Caco-2 (cell line): ENCODE data around the gene PTOV1. TPM values are rescaled to one million over a fixed set of nuclear protein-coding genes. Genes with fewer than 3 reads are reported as not detected.

Experiments
- BruUV-seq: library from RNA; stranded (reverse); fragments of 400-500 nt; replicated peaks from 2 replicates; lab custom pipeline; 2021; lab: Mats Ljungman, UMichigan
- CTCF ChIA-PET: fragments of 300-600 bp; sonication (Branson Sonifier 250); formaldehyde crosslinking; loops from one replicate; lab custom pipeline; 2022; ENCODE audit warnings: antibody characterized with exemption; lab: Charles Lee
- POLR2A ChIA-PET: fragments of 300-600 bp; sonication (Branson Sonifier 250); formaldehyde crosslinking; loops from one replicate; lab custom pipeline; 2022; ENCODE audit warnings: antibody characterized with exemption; lab: Charles Lee
- DNase-seq, 2 experiments: peaks; one replicate each; pipeline versions ENCODE4 v3.0.0 to v3.0.0-alpha.2; 2020 to 2022
- H3K27me3 ChIP-seq: replicated peaks from 2 replicates; pipeline ENCODE4 v1.6.0; 2011; ENCODE audit warnings: low read length; ENCODE audit not compliant: control insufficient read depth, insufficient read depth
- H3K36me3 ChIP-seq: 2 replicates; pipeline ENCODE4 v1.5.1; 2011; ENCODE audit warnings: low read length; ENCODE audit not compliant: control insufficient read depth, insufficient read depth
- H3K4me1 ChIP-seq: fragments of 250-450 bp; sonication (Bioruptor Pico); 2 replicates; pipeline ENCODE4 v1.5.1; 2020; ENCODE audit warnings: mild to moderate bottlenecking
- H3K4me3 ChIP-seq: 2 replicates; pipeline ENCODE4 v1.5.1; 2011; ENCODE audit warnings: low read depth, mild to moderate bottlenecking, control low read depth, low read length
- H3K9me3 ChIP-seq: fragments of 250-450 bp; sonication (Bioruptor Pico); 2 replicates; pipeline ENCODE4 v1.5.1; 2020; ENCODE audit warnings: mild to moderate bottlenecking, moderate library complexity
- H3K27ac Mint-ChIP-seq: one replicate; pipeline ENCODE4 v1.8.0; 2022; ENCODE audit warnings: mixed read lengths; ENCODE audit not compliant: unreplicated experiment
- H3K27me3 Mint-ChIP-seq: one replicate; pipeline ENCODE4 v1.8.0; 2022; ENCODE audit warnings: mixed read lengths; ENCODE audit not compliant: insufficient read depth, unreplicated experiment
- H3K36me3 Mint-ChIP-seq: one replicate; pipeline ENCODE4 v1.8.0; 2022; ENCODE audit warnings: mild to moderate bottlenecking, mixed read lengths; ENCODE audit not compliant: insufficient read depth, unreplicated experiment
- H3K4me1 Mint-ChIP-seq: one replicate; pipeline ENCODE4 v1.8.0; 2022; ENCODE audit warnings: low read depth, mixed read lengths; ENCODE audit not compliant: unreplicated experiment
- H3K4me3 Mint-ChIP-seq: one replicate; pipeline ENCODE4 v1.8.0; 2022; ENCODE audit warnings: mild to moderate bottlenecking, moderate library complexity, mixed read lengths; ENCODE audit not compliant: unreplicated experiment
- H3K9me3 Mint-ChIP-seq: one replicate; pipeline ENCODE4 v1.8.0; 2022; ENCODE audit warnings: mixed read lengths; ENCODE audit not compliant: unreplicated experiment
- CTCF ChIP-seq, 2 experiments: fragments of 200-600 bp in 1 of 2; IDR thresholded peaks; 1 replicate in 1 of 2; 2 replicates in 1 of 2; pipeline versions ENCODE4 v1.5.1 to v1.8.0; 2011 to 2022; ENCODE audit warnings: antibody characterized with exemption in 1 of 2, control low read depth in 1 of 2, inconsistent platforms in 1 of 2, low read depth in 1 of 2, low read length in 1 of 2, mild to moderate bottlenecking in 1 of 2, moderate library complexity in 1 of 2; ENCODE audit not compliant: insufficient read depth in 1 of 2, severe bottlenecking in 1 of 2, unreplicated experiment in 1 of 2
- intact Hi-C: fragments of 100-400 bp; cut with micrococcal nuclease; formaldehyde crosslinking; loops from one replicate; pipeline ENCODE4 v1.10.0; 2022; ENCODE audit not compliant: unreplicated experiment
- total RNA-seq: library from RNA; stranded (reverse); gene quantifications from 2 replicates; pipeline ENCODE4 v1.2.3, GENCODE V29; 2022

PTOV1 gene
- total RNA-seq, 1 experiment from 2014 or later: 209 TPM

GRCh38 chr19:49846408-49846807 lies 4.6 kb upstream of the PTOV1 start:
- no TSS peak for BruUV-seq

GRCh38 chr19:49847731-49848696 lies 2.9 kb upstream of the PTOV1 start:
- peaks cover 16% of the 10 kb centered on the region for H3K9me3 Mint-ChIP-seq
- peaks cover 17% of the 10 kb centered on the region for H3K4me1 Mint-ChIP-seq
- H3K27me3 Mint-ChIP-seq: no peaks in the 10 kb centered on the region
- Histone ChIP-seq H3K36me3 (no peaks in the 10 kb centered on the region), H3K27me3 (no peaks in the 10 kb centered on the region), H3K4me3 (no peak overlapping the region), H3K4me1 (peaks cover 14% of the 10 kb centered on the region), H3K9me3 (no peaks in the 10 kb centered on the region)
- ChIA-PET POLR2A (interaction anchor here (0.6 kb wide), 1 partner anchor 81 kb away, joined by 4 read pairs; the partner anchor contains the start of gene AP2A1), CTCF (interaction anchor here (0.6 kb wide), 1 partner anchor 40 kb away, joined by 3 read pairs; no protein-coding TSS in a partner anchor)
- TF ChIP-seq CTCF (IDR thresholded peaks at IDR 0.05; ENCODE audit: insufficient read depth in 1 of 2, low read depth in 1 of 2, low read length in 1 of 2, severe bottlenecking in 1 of 2, unreplicated experiment in 1 of 2): no peak
- intact Hi-C loops: no loop called here
- no peak for DNase-seq
- H3K27ac Mint-ChIP-seq: no peak overlapping the region
- BruUV-seq: no TSS peak
- H3K36me3 Mint-ChIP-seq: peaks cover 50% of the 10 kb centered on the region
- H3K4me3 Mint-ChIP-seq: no peak overlapping the region

More at GRCh38 chr19:49846408-49846807, 4.6 kb upstream of the PTOV1 start:
- Histone ChIP-seq H3K36me3 (no peaks in the 10 kb centered on the region), H3K4me3 (no peak overlapping the region), H3K27me3 (no peaks in the 10 kb centered on the region), H3K4me1 (peaks cover 5% of the 10 kb centered on the region), H3K9me3 (no peaks in the 10 kb centered on the region)
- no peak for DNase-seq
- Mint-ChIP-seq H3K4me3 (no peak overlapping the region), H3K36me3 (peaks cover 42% of the 10 kb centered on the region), H3K27ac (no peak overlapping the region), H3K9me3 (peaks cover 16% of the 10 kb centered on the region), H3K27me3 (no peaks in the 10 kb centered on the region), H3K4me1 (peaks cover 7% of the 10 kb centered on the region)
- ChIA-PET POLR2A (no interaction called here), CTCF (no interaction called here)
- TF ChIP-seq CTCF (IDR thresholded peaks at IDR 0.05; ENCODE audit: insufficient read depth in 1 of 2, low read depth in 1 of 2, low read length in 1 of 2, severe bottlenecking in 1 of 2, unreplicated experiment in 1 of 2): no peak
- intact Hi-C loops: no loop called here

- Histone ChIP-seq H3K36me3 (no peaks in the 10 kb centered on the region), H3K27me3 (no peaks in the 10 kb centered on the region), H3K4me3 (no peak overlapping the region), H3K4me1 (peaks cover 14% of the 10 kb centered on the region), H3K9me3 (no peaks in the 10 kb centered on the region)
- no peak for TF ChIP-seq CTCF (IDR thresholded peaks at IDR 0.05; ENCODE audit: insufficient read depth in 1 of 2, low read depth in 1 of 2, low read length in 1 of 2, severe bottlenecking in 1 of 2, unreplicated experiment in 1 of 2)
- H3K4me1 Mint-ChIP-seq: peaks cover 17% of the 10 kb centered on the region
- H3K27ac Mint-ChIP-seq: no peak overlapping the region
- ChIA-PET CTCF (no interaction called here), POLR2A (interaction anchor here (1.1 kb wide), 1 partner anchor 207 kb away, joined by 3 read pairs; the partner anchor contains the start of gene SCAF1)
- peaks cover 51% of the 10 kb centered on the region for H3K36me3 Mint-ChIP-seq
- H3K9me3 Mint-ChIP-seq: peaks cover 16% of the 10 kb centered on the region
- intact Hi-C loops: no loop called here
- no TSS peak for BruUV-seq
- no peaks in the 10 kb centered on the region for H3K27me3 Mint-ChIP-seq
- no peak for DNase-seq
- H3K4me3 Mint-ChIP-seq: peak overlapping the region; percentile 32
These were observed 2.0 kb upstream of the PTOV1 start for GRCh38 chr19:49848938-49849337.
